Spleen (tissue), 7 donors: ENCODE data around the gene ZNF438.

Source experiments
- POLR2A ChIP-seq, 3 donors: fragments of 450-650 bp; IDR thresholded peaks; one replicate each; pipeline ENCODE4 v1.5.1; 2017; ENCODE audit warnings: antibody characterized with exemption in 3 of 3, mild to moderate bottlenecking in 1 of 3
- POLR2AphosphoS5 ChIP-seq, 3 donors: sonication (generic); formaldehyde crosslinking; IDR thresholded peaks; one replicate each; pipeline ENCODE4 v1.5.1; 2017; ENCODE audit warnings: antibody characterized with exemption in 3 of 3
- TF ChIP-seq, protein P1 (sequence below), 11 experiments: fragments of 200-600 bp in 7 of 11; fragments of 450-650 bp in 4 of 11; sonication (generic) in 4 of 11; IDR thresholded peaks in 8 of 11; conservative IDR thresholded peaks in 3 of 11; 1 replicate in 7 of 11; 2 replicates in 4 of 11; pipeline versions ENCODE4 v1.4.0 to v1.8.0; 2016 to 2021; ENCODE audit warnings: antibody characterized with exemption in 11 of 11, inconsistent platforms in 4 of 11, mild to moderate bottlenecking in 1 of 11
- donor health status: DM: no; HTN: no; CAD: no; lungs with moderate emphysema.
- donor health status: DM: no; HTN: no; CAD: no.
- donor health status: DM: no; HTN: no; CAD: no.

DNA sequence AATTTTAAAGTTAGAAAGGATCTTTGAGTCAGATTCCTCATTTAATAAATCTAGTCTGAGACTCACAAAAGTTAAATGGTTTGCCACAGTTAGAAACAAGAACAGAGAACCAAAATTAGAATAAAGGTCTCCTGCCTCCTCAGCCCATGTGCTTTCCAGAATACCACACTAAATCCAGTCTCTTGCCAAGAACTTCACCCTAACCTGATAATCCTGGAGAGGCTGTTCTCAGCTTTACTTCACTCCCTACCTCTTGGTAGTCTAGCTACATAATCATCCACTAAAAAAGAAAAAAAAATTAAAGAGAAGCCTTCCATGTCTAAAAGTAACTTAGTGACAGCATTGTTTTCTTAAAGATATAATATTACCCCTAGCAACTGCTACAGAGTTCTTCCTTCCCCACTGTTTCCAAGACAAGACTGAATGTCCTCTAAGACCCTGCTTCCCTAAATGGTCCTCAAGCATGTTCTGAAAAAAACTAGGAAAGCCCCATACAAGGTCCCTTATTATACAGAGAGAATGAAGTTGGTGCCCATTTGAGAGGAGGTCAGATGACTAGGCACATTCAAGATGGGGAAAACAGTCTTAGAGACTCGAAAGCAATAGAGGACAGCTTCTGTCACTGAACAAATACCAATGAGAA is 56.8 kb downstream of the ZNF438 start:
- TF ChIP-seq, protein P1, sequence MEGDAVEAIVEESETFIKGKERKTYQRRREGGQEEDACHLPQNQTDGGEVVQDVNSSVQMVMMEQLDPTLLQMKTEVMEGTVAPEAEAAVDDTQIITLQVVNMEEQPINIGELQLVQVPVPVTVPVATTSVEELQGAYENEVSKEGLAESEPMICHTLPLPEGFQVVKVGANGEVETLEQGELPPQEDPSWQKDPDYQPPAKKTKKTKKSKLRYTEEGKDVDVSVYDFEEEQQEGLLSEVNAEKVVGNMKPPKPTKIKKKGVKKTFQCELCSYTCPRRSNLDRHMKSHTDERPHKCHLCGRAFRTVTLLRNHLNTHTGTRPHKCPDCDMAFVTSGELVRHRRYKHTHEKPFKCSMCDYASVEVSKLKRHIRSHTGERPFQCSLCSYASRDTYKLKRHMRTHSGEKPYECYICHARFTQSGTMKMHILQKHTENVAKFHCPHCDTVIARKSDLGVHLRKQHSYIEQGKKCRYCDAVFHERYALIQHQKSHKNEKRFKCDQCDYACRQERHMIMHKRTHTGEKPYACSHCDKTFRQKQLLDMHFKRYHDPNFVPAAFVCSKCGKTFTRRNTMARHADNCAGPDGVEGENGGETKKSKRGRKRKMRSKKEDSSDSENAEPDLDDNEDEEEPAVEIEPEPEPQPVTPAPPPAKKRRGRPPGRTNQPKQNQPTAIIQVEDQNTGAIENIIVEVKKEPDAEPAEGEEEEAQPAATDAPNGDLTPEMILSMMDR (IDR thresholded peaks at IDR 0.05 in 8 of 11, conservative IDR thresholded peaks at IDR 0.05 in 3 of 11) = no peak
- TF ChIP-seq POLR2A (IDR thresholded peaks at IDR 0.05) = no peak
- TF ChIP-seq POLR2AphosphoS5 (IDR thresholded peaks at IDR 0.05) = no peak
